K562 (cell line): ENCODE results near the gene SPATA45. TPM values are rescaled to one million over a fixed set of nuclear protein-coding genes. Genes with fewer than 3 reads are reported as not detected.

ENCODE experiments used
- ARID1B ChIP-seq: fragments of 450-650 bp; IDR thresholded peaks from 2 replicates; pipeline ENCODE4 v1.6.1; 2016; ENCODE audit warnings: antibody characterized with exemption, mild to moderate bottlenecking, inconsistent platforms
- ELF2 ChIP-seq: fragments of 250-450 bp; sonication (Bioruptor Pico); IDR thresholded peaks from 2 replicates; pipeline ENCODE4 v1.5.0; 2021; ENCODE audit warnings: mild to moderate bottlenecking
- ETV1 ChIP-seq: fragments of 450-650 bp; conservative IDR thresholded peaks from 2 replicates; pipeline ENCODE4 v1.6.1; 2016; ENCODE audit warnings: missing genetic modification characterization, control low read depth, low read depth, missing compliant biosample characterization
- NFIC ChIP-seq: fragments of 450-650 bp; IDR thresholded peaks from 2 replicates; pipeline ENCODE4 v1.6.1; 2017; ENCODE audit warnings: mild to moderate bottlenecking, inconsistent platforms
- PHF8 ChIP-seq: fragments of 200-600 bp; sonication (generic); IDR thresholded peaks from 2 replicates; pipeline ENCODE4 v1.6.1; 2012; ENCODE audit warnings: mixed run types, mild to moderate bottlenecking, inconsistent platforms, low read length, moderate library complexity, borderline replicate concordance
- PTBP1 ChIP-seq: fragments of 200-400 bp; formaldehyde crosslinking; IDR thresholded peaks from 2 replicates; pipeline ENCODE4 v1.6.1; 2017; ENCODE audit warnings: low read depth, low read length
- SIN3A ChIP-seq, 2 experiments: fragments of 150-350 bp in 1 of 2; IDR thresholded peaks; 2 replicates each; pipeline ENCODE4 v1.6.1; 2011 to 2016; ENCODE audit warnings: borderline replicate concordance in 2 of 2, low read depth in 2 of 2, low read length in 2 of 2, mild to moderate bottlenecking in 2 of 2, moderate library complexity in 2 of 2; ENCODE audit not compliant: control insufficient read depth in 1 of 2
- TARDBP ChIP-seq: fragments of 450-650 bp; IDR thresholded peaks from 2 replicates; pipeline ENCODE4 v1.6.1; 2016
- ZBTB8A ChIP-seq: fragments of 450-650 bp; IDR thresholded peaks from 2 replicates; pipeline ENCODE4 v1.6.1; 2018; ENCODE audit warnings: mild to moderate bottlenecking, moderate library complexity; ENCODE audit not compliant: partially characterized antibody
- ZNF133 ChIP-seq: fragments of 250-450 bp; sonication (Bioruptor Pico); IDR thresholded peaks from 2 replicates; pipeline ENCODE4 v1.4.0; 2020; ENCODE audit warnings: mild to moderate bottlenecking
- ZNF644 ChIP-seq: fragments of 200-800 bp; sonication (Bioruptor generic); IDR thresholded peaks from 2 replicates; pipeline ENCODE4 v1.6.1; 2016; ENCODE audit warnings: low read depth, missing genetic modification characterization, missing compliant biosample characterization
- polyA plus RNA-seq, 8 experiments: library from polyadenylated mRNA; depleted of rRNA in 4 of 8; stranded (reverse) in 5 of 8; unstranded in 3 of 8; fragments of >200 nt; fragmentation: Nextera tagmentation in 2 of 8; fragmentation: Illumina TruSeq in 1 of 8; extraction: Ambion mirVana in 2 of 8; extraction: Trizol in 1 of 8; gene quantifications; 2 replicates each; pipeline versions ENCODE4 v1.2.1 to v1.2.3, GENCODE V29; 2011 to 2014; ENCODE audit warnings: inconsistent platforms in 1 of 8, missing spikeins in 1 of 8
- total RNA-seq, 7 experiments: library from RNA; depleted of rRNA in 6 of 7; stranded (reverse); fragments of >200 nt in 6 of 7; fragmentation: Illumina TruSeq in 2 of 7; extraction: Trizol in 2 of 7; gene quantifications; 2 replicates each; pipeline versions ENCODE4 v1.2.1 to v1.2.3, GENCODE V29; 2011 to 2021; ENCODE audit warnings: low replicate concordance in 1 of 7
- TF ChIP-seq, protein P1 (sequence below): sonication (generic); IDR thresholded peaks from 2 replicates; pipeline ENCODE4 v1.6.1; 2016
- TF ChIP-seq, protein P2 (sequence below): fragments of 450-650 bp; IDR thresholded peaks from 2 replicates; pipeline ENCODE4 v1.6.1; 2018; ENCODE audit not compliant: partially characterized antibody
- TF ChIP-seq, protein P3 (sequence below): sonication (generic); formaldehyde crosslinking; IDR thresholded peaks from 2 replicates; pipeline ENCODE4 v1.8.0; 2023; ENCODE audit warnings: missing genetic modification reagents, mild to moderate bottlenecking, borderline replicate concordance
- TF ChIP-seq, protein P4 (sequence below): conservative IDR thresholded peaks from 2 replicates; pipeline ENCODE4 v1.6.1; 2011; ENCODE audit warnings: low read depth, mild to moderate bottlenecking, low read length; ENCODE audit not compliant: control insufficient read depth

SPATA45 gene
- total and polyA plus RNA-seq, 9 of the 15 experiments (the other 6 are each of a cell fraction or from before 2014, with no cell fraction given) = 0.18 TPM; not detected in 8

DNA sequence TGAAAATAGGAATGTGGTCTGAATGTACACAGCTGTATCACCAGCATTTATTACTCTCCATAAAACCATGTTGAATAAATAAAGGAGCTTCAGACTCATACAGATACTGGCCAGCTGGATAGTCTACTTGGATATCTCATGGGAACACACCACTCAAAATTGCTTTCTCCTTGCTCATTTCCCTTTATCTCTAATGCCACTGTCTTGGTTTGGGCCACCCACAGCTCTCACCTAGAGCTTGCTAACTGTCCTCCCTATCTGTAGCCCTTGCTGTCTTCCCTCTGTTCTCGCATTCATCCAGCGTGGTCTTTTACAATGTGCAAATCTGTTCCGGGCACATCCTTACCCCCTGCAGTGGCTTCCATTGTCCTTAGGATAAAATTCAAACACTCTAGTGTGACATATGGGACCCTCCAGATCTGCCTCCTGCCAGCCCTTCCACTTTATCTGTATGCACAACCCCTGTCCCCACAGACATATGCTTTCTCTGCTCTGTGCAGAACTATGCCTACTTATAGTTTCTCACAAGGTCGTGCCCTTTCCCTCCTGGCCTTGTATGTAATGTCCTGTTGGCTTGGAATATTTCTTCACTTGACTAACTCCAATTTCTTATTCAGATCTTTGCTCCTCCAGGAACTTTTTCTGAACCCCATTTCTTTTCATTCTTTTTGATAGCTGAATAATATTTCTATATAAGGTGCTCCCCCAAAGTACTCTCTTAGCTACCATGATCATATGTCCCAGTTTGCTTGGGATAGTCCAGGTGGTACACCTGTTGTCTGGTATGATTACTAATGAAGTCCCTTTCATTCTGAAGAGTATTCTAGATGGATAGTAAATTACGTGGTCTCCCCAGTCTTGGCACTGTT, 13.5 kb upstream of the SPATA45 start (continued):
- no peak for TF ChIP-seq ZNF133 (CRISPR knock-in tag)
- peak; percentile 96 for TF ChIP-seq NFIC
- peak; percentile 99 for TF ChIP-seq ARID1B
- no peak for TF ChIP-seq PTBP1
- TF ChIP-seq, protein P1, sequence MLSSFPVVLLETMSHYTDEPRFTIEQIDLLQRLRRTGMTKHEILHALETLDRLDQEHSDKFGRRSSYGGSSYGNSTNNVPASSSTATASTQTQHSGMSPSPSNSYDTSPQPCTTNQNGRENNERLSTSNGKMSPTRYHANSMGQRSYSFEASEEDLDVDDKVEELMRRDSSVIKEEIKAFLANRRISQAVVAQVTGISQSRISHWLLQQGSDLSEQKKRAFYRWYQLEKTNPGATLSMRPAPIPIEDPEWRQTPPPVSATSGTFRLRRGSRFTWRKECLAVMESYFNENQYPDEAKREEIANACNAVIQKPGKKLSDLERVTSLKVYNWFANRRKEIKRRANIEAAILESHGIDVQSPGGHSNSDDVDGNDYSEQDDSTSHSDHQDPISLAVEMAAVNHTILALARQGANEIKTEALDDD = peak; percentile 55; the same call in 1 of the 2 replicates
- peak; percentile 75; the same call in 1 of the 2 replicates for TF ChIP-seq ZNF644
- TF ChIP-seq, protein P2, sequence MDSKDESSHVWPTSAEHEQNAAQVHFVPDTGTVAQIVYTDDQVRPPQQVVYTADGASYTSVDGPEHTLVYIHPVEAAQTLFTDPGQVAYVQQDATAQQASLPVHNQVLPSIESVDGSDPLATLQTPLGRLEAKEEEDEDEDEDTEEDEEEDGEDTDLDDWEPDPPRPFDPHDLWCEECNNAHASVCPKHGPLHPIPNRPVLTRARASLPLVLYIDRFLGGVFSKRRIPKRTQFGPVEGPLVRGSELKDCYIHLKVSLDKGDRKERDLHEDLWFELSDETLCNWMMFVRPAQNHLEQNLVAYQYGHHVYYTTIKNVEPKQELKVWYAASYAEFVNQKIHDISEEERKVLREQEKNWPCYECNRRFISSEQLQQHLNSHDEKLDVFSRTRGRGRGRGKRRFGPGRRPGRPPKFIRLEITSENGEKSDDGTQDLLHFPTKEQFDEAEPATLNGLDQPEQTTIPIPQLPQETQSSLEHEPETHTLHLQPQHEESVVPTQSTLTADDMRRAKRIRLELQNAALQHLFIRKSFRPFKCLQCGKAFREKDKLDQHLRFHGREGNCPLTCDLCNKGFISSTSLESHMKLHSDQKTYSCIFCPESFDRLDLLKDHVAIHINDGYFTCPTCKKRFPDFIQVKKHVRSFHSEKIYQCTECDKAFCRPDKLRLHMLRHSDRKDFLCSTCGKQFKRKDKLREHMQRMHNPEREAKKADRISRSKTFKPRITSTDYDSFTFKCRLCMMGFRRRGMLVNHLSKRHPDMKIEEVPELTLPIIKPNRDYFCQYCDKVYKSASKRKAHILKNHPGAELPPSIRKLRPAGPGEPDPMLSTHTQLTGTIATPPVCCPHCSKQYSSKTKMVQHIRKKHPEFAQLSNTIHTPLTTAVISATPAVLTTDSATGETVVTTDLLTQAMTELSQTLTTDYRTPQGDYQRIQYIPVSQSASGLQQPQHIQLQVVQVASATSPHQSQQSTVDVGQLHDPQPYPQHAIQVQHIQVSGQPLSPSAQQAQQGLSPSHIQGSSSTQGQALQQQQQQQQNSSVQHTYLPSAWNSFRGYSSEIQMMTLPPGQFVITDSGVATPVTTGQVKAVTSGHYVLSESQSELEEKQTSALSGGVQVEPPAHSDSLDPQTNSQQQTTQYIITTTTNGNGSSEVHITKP = peak; percentile 91
- no peak for TF ChIP-seq ELF2 (CRISPR knock-in tag)
- TF ChIP-seq, protein P3, sequence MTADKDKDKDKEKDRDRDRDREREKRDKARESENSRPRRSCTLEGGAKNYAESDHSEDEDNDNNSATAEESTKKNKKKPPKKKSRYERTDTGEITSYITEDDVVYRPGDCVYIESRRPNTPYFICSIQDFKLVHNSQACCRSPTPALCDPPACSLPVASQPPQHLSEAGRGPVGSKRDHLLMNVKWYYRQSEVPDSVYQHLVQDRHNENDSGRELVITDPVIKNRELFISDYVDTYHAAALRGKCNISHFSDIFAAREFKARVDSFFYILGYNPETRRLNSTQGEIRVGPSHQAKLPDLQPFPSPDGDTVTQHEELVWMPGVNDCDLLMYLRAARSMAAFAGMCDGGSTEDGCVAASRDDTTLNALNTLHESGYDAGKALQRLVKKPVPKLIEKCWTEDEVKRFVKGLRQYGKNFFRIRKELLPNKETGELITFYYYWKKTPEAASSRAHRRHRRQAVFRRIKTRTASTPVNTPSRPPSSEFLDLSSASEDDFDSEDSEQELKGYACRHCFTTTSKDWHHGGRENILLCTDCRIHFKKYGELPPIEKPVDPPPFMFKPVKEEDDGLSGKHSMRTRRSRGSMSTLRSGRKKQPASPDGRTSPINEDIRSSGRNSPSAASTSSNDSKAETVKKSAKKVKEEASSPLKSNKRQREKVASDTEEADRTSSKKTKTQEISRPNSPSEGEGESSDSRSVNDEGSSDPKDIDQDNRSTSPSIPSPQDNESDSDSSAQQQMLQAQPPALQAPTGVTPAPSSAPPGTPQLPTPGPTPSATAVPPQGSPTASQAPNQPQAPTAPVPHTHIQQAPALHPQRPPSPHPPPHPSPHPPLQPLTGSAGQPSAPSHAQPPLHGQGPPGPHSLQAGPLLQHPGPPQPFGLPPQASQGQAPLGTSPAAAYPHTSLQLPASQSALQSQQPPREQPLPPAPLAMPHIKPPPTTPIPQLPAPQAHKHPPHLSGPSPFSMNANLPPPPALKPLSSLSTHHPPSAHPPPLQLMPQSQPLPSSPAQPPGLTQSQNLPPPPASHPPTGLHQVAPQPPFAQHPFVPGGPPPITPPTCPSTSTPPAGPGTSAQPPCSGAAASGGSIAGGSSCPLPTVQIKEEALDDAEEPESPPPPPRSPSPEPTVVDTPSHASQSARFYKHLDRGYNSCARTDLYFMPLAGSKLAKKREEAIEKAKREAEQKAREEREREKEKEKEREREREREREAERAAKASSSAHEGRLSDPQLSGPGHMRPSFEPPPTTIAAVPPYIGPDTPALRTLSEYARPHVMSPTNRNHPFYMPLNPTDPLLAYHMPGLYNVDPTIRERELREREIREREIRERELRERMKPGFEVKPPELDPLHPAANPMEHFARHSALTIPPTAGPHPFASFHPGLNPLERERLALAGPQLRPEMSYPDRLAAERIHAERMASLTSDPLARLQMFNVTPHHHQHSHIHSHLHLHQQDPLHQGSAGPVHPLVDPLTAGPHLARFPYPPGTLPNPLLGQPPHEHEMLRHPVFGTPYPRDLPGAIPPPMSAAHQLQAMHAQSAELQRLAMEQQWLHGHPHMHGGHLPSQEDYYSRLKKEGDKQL (CRISPR knock-in tag) = no peak
- TF ChIP-seq ETV1 (tag) = no peak
- TF ChIP-seq TARDBP = peak; percentile 79; the same call in 1 of the 2 replicates
- TF ChIP-seq SIN3A (IDR thresholded peaks at IDR 0.05; ENCODE audit: borderline replicate concordance in 2 of 2, control insufficient read depth in 1 of 2, low read depth in 2 of 2, low read length in 2 of 2) = peak in 1 of 2 experiments; percentile 68; a peak in 2 of 4 replicates
- TF ChIP-seq ZBTB8A = no peak
- no peak for TF ChIP-seq PHF8
- TF ChIP-seq, protein P4, sequence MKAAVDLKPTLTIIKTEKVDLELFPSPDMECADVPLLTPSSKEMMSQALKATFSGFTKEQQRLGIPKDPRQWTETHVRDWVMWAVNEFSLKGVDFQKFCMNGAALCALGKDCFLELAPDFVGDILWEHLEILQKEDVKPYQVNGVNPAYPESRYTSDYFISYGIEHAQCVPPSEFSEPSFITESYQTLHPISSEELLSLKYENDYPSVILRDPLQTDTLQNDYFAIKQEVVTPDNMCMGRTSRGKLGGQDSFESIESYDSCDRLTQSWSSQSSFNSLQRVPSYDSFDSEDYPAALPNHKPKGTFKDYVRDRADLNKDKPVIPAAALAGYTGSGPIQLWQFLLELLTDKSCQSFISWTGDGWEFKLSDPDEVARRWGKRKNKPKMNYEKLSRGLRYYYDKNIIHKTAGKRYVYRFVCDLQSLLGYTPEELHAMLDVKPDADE = 0 out of 2 replicates have a peak, but pooled peaks have one; percentile 55
